GM19240 (cell line): ENCODE results near the gene ZNF641.
A peak's percentile ranks its signal among the peaks of the same experiment; 100 is the strongest.
"Not testable (repeated sequence)": the region's sequence is repeated elsewhere in the genome, so short reads cannot be mapped to it uniquely, and the experiment has no call there.

ENCODE experiments used
- DNase-seq: peaks from one replicate; pipeline ENCODE4 v3.0.0; 2011; ENCODE audit warnings: low spot score; ENCODE audit not compliant: insufficient read length

Gene ZNF641

DNA sequence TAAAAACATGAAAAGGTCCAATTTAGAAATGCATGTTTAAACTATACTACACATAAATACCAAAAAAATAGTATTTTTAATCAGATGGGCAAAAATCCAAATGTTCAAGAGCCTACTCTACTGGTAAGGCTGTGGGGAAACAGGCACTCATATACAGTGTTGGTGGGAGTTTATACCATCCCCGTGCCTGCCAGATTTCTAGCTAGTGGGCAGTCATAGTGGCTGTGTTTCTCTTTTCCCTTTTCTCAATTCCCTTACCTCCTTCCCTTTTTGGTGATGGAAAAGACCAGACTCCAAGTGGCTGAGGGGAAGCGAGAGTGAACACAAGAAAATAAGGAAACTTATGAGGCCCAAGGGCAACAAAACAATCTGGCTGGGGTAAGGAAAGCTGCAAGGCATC, 14.7 kb downstream of the ZNF641 start:
- DNase-seq, result no peak

DNA sequence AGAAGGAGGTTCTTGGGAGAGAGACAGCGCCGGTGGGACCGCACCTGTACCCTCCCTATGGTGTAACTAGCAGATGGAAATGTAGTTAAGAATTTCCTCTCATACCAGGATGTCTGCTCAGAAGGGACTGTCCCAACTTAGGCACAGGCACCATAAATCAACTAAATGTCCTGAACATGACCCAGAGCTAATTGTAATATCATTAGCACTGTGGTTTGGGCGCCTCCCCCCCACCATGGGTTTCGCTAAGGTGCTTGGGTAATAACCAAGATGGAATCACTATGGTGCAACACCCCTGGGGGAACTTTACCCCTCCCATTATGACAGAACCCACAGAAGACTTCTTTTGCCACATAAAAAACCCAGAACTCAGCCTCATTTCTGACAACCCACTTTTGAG, 15.9 kb downstream of the ZNF641 start:
- DNase-seq, result no peak

- not testable (repeated sequence) for DNase-seq
Measured at GRCh38 chr12:48333680-48334079, 17.0 kb downstream of the ZNF641 start.

- no peak for DNase-seq
Measured at GRCh38 chr12:48331399-48331798, 19.3 kb downstream of the ZNF641 start.

- no peak for DNase-seq
Measured at GRCh38 chr12:48329199-48329939, 21.4 kb downstream of the ZNF641 start.

DNA sequence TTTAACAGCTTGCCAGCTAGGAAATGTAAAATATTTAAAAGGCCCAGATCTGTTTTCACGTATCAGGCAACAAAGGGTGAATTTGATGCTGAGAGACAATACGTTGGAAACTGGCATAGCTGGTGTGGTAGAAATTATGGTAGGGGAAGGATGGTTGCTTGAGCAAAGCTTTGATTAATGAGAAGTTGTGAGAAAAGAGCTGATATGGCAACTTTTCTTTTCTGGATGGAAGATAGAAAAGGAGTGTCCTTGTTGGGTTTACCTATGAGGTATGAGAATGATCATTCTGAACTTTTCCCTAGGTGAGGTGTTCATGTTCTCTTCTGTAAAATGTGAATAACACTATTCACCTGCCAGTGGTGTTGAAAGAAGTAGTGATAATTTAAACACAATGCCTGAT, 34.2 kb downstream of the ZNF641 start:
- DNase-seq, result no peak

GRCh38 chr12:48311313-48311712, 39.4 kb downstream of the ZNF641 start:
- DNase-seq, result no peak

DNA sequence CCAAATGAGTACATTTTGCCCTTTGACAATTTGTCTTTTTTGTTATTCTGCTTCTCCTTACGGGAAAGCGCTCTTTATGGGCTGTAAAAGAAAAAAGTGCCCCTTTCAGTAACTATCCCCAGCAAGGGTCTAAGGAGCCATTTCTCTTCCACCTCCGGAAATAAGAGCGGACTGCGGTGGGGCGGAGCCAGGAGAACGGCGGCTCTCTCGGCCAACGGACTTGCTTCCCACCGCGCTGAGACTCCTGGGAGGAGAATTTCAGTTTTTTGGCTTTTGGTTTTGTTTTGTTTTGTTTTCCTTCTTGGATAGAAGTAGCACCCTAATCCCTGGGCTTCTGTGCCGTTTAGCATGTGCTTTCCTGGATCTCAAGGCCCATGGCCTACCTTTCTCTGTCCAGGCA, 43.5 kb downstream of the ZNF641 start:
- DNase-seq, result no peak

DNA sequence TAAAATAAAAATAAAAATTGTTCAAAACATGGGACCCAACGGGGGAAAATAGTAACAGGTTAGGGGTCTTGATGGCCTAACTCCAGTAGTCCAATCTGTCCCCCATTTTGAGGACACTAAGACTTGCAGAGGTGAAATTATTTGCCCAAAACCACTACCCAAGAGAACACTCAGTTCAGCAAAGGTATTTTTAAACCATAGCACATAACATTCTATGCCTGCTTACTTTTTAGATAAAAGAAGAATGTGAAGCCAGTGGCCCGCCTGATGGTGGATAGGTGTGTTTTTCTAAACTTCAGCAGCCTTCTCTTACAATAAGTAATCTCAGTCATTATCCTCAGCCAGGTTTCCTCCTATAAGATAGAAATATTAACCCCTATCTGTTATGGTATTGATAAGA, 45.5 kb downstream of the ZNF641 start:
- DNase-seq, result no peak

- no peak for DNase-seq
Measured at GRCh38 chr12:48302161-48302911, 48.4 kb downstream of the ZNF641 start.

DNA sequence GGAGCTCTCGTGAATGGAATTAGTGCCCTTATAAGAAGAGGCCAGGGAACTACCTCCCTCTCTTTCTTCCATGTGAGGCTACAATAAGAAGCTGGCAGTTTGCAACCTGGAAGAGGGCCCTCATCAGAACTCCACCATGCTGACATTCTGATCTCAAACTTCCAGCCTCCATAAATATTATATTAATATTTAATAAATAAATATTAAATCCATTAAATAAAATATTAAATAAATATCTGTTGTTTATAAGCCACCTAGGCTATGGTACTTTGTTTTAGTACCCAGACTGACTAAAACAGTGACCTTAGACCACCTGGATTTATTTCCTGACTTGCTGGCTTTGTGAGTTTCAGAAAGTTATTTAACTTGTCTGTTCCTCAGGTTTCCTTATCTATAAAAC, 49.9 kb downstream of the ZNF641 start:
- no peak for DNase-seq

- DNase-seq, result peak; percentile 18
Measured at GRCh38 chr12:48296586-48297282, 54.0 kb downstream of the ZNF641 start.

DNA sequence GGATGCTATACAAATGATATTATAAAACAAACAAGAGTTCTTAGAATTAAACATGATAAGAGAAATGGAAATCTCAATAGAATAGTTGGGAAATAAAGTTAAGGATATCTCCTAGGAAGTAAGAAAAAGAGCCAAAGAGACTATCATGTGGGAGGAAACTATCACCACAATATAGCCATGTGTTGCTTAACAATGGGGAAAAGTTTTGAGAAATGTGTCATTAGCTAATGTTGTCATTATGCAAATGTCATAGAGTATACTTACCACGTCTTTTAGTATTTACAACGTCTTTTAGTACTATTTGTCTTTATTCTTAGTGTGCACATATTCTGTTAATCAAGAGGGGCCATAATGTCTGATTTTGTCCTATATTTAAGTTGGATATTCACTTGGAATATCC, 58.7 kb downstream of the ZNF641 start:
- no peak for DNase-seq

DNA sequence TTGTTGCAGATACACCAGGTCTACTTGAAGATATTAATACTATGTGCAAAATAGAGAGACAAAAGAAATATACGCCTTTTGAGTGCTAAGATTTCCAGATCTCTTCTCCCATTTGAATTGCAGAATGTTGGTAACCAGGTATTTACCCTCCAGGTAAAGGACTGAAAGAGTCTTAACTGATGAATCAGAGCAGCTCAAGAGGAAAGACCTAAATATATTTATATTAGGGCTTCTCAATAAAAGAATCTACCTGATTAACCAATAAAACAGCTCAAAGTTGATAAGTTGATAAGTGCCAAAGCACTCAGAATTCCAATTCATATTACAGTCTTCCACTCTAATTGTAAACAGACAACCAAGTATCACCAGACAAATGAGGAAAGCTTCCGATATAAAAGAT, 59.2 kb downstream of the ZNF641 start:
- DNase-seq, result no peak

DNA sequence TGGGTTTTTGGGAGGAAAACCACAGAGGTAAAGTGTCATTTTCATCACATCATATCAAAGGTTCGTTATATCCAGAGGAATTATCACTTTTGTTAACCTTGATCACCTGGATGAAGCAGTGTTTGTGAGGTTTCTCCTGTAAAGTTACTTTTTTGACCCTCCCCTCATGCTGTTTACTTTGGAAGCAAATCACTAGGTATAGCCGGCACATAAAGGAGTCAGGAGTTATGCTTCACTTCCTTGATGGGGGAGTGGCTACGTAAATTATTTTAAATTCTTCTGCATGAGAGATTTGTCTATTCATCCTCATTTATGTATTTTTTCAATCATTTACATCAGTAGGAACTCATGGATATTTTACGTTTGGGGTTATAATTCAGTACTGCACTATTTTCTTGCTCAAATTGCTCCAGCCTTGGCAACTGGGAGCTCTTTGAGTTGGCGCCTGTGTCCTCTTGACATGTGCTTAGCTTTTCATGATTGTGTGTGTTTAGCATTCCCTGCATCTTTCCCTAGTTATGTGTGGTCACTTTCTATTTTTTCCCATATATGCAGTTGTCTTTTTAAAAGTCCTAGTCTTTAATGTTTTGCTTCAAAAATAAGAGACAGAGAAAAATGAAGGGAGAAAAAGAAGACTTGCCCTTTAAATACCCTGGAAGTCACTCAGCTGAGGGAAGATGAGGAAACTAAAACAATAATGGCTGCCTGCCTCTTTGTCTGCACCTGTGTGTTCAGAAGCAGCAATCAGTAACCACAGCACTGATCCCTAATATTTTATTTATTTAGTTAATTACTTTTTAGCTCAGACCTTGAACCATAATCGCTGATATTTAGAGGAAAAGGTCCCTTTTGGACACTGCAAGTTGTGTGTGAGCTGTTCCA, 62.1 kb downstream of the ZNF641 start:
- DNase-seq, result no peak
